DMS79 treated with DMSO at 0.1 percent for 48 hours (cell line): ENCODE data around the gene FOXA1.
A peak's percentile ranks its signal among the peaks of the same experiment; 100 is the strongest.

ENCODE experiments used
- DNase-seq: peaks from one replicate; lab custom pipeline; 2025; lab: John Stamatoyannopoulos, UW

Gene FOXA1

GRCh38 chr14:37589715-37590427, 5.2 kb downstream of the FOXA1 start:
- DNase-seq, result peak; percentile 82

- DNase-seq, result peak; percentile 80
Measured at GRCh38 chr14:37588956-37589714, 5.9 kb downstream of the FOXA1 start.

- DNase-seq, result no peak
Measured at GRCh38 chr14:37588667-37588955, 6.4 kb downstream of the FOXA1 start.

GRCh38 chr14:37587881-37588666, 7.0 kb downstream of the FOXA1 start:
- no peak for DNase-seq

- DNase-seq, result no peak
Measured at GRCh38 chr14:37587131-37587803, 7.8 kb downstream of the FOXA1 start.

GRCh38 chr14:37586797-37587130, 8.3 kb downstream of the FOXA1 start:
- DNase-seq, result no peak

- no peak for DNase-seq
Measured at GRCh38 chr14:37585971-37586796, 8.9 kb downstream of the FOXA1 start.

- peak; percentile 71 for DNase-seq
Measured at GRCh38 chr14:37585101-37585511, 9.9 kb downstream of the FOXA1 start.

- peak; percentile 56 for DNase-seq
Measured at GRCh38 chr14:37584211-37585100, 10.6 kb downstream of the FOXA1 start.

GRCh38 chr14:37583358-37584210, 11.5 kb downstream of the FOXA1 start:
- peak; percentile 74 for DNase-seq

- no peak for DNase-seq
Measured at GRCh38 chr14:37580146-37580545, 14.9 kb downstream of the FOXA1 start.

- DNase-seq, result no peak
Measured at GRCh38 chr14:37579274-37579673, 15.8 kb downstream of the FOXA1 start.

GRCh38 chr14:37573356-37573755, 21.7 kb downstream of the FOXA1 start:
- DNase-seq, result no peak

- no peak for DNase-seq
Measured at GRCh38 chr14:37571391-37571790, 23.7 kb downstream of the FOXA1 start.

- no peak for DNase-seq
Measured at GRCh38 chr14:37569729-37570128, 25.3 kb downstream of the FOXA1 start.

- no peak for DNase-seq
Measured at GRCh38 chr14:37566811-37567371, 28.2 kb downstream of the FOXA1 start.

GRCh38 chr14:37565550-37565949, 29.5 kb downstream of the FOXA1 start:
- DNase-seq, result no peak

- no peak for DNase-seq
Measured at GRCh38 chr14:37563189-37563588, 31.9 kb downstream of the FOXA1 start.

GRCh38 chr14:37559386-37559785, 35.7 kb downstream of the FOXA1 start:
- no peak for DNase-seq
